ENCODE measurements around the gene GAREM1.

DNA sequence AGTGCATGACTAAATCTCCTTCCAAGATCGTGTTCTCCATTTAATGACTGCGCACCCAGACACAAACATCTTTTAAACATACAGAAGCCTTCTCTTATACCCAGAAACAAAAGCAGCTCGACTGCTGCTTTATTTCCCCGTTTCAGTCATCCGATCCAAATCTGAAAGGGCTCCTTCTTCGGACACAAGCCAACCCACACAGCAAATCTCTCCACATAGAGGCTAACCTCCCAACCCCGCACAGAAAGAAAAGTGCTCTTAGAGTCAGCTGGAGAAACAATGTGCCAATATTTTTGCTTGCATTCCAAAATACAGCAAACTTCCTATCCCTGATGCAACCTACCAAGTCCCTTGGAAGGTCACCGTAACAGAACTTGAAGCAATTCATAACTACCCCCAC lies 29.1 kb downstream of the GAREM1 start:
- no peak for TF ChIP-seq CTCF (IDR thresholded peaks at IDR 0.05)
- TF ChIP-seq POLR2A (IDR thresholded peaks at IDR 0.05), result no peak

All from Peyer's patch (tissue), 4 donors.